Progenitor cell of endocrine pancreas (in vitro differentiated cells): Measurements from ENCODE around the gene CCDC33. TPM values are rescaled to one million over a fixed set of nuclear protein-coding genes. Genes with fewer than 3 reads are reported as not detected.

Source experiments
- DNase-seq: peaks from one replicate; pipeline ENCODE4 v3.0.0; 2021; ENCODE audit warnings: low spot score; ENCODE audit not compliant: unreplicated experiment
- H3K27ac Mint-ChIP-seq: 2 replicates; pipeline ENCODE4 v1.8.0; 2021; ENCODE audit warnings: mild to moderate bottlenecking, moderate library complexity, mixed read lengths
- H3K27me3 Mint-ChIP-seq: 2 replicates; pipeline ENCODE4 v1.8.0; 2021; ENCODE audit warnings: mixed read lengths
- H3K36me3 Mint-ChIP-seq: 2 replicates; pipeline ENCODE4 v1.8.0; 2022; ENCODE audit warnings: mixed read lengths; ENCODE audit not compliant: insufficient read depth
- H3K4me1 Mint-ChIP-seq: 2 replicates; pipeline ENCODE4 v1.8.0; 2021; ENCODE audit warnings: low read depth, mixed read lengths
- H3K4me3 Mint-ChIP-seq: 2 replicates; pipeline ENCODE4 v1.8.0; 2021; ENCODE audit warnings: low read depth, mild to moderate bottlenecking, moderate library complexity, mixed read lengths
- H3K9me3 Mint-ChIP-seq: 2 replicates; pipeline ENCODE4 v1.8.0; 2021; ENCODE audit warnings: low read depth, mixed read lengths
- total RNA-seq: library from RNA; stranded (reverse); gene quantifications from 2 replicates; pipeline ENCODE4 v1.2.1, GENCODE V29; 2021
- TF ChIP-seq, protein P1 (sequence below): fragments of 200-600 bp; sonication (generic); IDR thresholded peaks from one replicate; pipeline ENCODE4 v1.5.0; 2021; ENCODE audit warnings: antibody characterized with exemption, mild to moderate bottlenecking; ENCODE audit not compliant: unreplicated experiment

Gene CCDC33
- total RNA-seq, 1 donor from 2014 or later = 0.84 TPM

DNA sequence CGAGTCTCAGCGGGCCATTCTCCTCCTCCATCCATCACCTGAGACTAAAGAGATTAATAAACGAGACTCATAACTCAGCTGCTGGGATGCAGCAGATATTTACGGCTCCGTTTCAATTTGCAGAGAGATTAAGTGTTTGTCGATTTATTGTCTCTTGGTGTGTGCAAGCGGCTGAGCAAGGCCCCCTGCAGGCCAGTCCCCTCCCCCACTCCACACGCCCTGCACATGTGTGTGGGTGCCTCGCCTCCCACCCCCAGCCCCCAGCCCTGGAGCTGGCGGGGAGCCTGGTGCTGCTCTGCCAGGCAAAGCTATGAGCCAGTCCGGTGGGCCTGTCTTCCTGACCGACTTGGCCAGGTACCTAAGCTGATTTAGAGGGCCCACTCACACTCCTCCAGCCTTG lies 68.3 kb downstream of the CCDC33 start:
- Mint-ChIP-seq H3K36me3 (no peaks in the 10 kb centered on the region), H3K27me3 (peaks cover 84% of the 10 kb centered on the region), H3K27ac (no peak overlapping the region), H3K4me3 (no peak overlapping the region), H3K4me1 (peaks cover 32% of the 10 kb centered on the region), H3K9me3 (no peaks in the 10 kb centered on the region)
- no peak for DNase-seq
- TF ChIP-seq, protein P1, sequence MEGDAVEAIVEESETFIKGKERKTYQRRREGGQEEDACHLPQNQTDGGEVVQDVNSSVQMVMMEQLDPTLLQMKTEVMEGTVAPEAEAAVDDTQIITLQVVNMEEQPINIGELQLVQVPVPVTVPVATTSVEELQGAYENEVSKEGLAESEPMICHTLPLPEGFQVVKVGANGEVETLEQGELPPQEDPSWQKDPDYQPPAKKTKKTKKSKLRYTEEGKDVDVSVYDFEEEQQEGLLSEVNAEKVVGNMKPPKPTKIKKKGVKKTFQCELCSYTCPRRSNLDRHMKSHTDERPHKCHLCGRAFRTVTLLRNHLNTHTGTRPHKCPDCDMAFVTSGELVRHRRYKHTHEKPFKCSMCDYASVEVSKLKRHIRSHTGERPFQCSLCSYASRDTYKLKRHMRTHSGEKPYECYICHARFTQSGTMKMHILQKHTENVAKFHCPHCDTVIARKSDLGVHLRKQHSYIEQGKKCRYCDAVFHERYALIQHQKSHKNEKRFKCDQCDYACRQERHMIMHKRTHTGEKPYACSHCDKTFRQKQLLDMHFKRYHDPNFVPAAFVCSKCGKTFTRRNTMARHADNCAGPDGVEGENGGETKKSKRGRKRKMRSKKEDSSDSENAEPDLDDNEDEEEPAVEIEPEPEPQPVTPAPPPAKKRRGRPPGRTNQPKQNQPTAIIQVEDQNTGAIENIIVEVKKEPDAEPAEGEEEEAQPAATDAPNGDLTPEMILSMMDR = no peak

GRCh38 chr15:74305687-74306086 lies 69.6 kb downstream of the CCDC33 start:
- no peaks in the 10 kb centered on the region for H3K36me3 Mint-ChIP-seq
- H3K27ac Mint-ChIP-seq = no peak overlapping the region
- H3K4me3 Mint-ChIP-seq = no peak overlapping the region
- TF ChIP-seq, protein P1 = no peak
- H3K27me3 Mint-ChIP-seq = peaks cover 82% of the 10 kb centered on the region
- peaks cover 32% of the 10 kb centered on the region for H3K4me1 Mint-ChIP-seq
- no peak for DNase-seq
- no peaks in the 10 kb centered on the region for H3K9me3 Mint-ChIP-seq

GRCh38 chr15:74306781-74307217 lies 70.7 kb downstream of the CCDC33 start:
- peak overlapping the region; percentile 20 for H3K27ac Mint-ChIP-seq

GRCh38 chr15:74307827-74308811 lies 72.0 kb downstream of the CCDC33 start:
- peak overlapping the region; percentile 6 for H3K4me3 Mint-ChIP-seq
- no peaks in the 10 kb centered on the region for H3K9me3 Mint-ChIP-seq
- no peaks in the 10 kb centered on the region for H3K36me3 Mint-ChIP-seq
- DNase-seq = no peak
- peak overlapping the region; percentile 45 for H3K27ac Mint-ChIP-seq
- H3K27me3 Mint-ChIP-seq = peaks cover 70% of the 10 kb centered on the region
- H3K4me1 Mint-ChIP-seq = peaks cover 46% of the 10 kb centered on the region
- TF ChIP-seq, protein P1 = peak; percentile 66

More at GRCh38 chr15:74306781-74307217, 70.7 kb downstream of the CCDC33 start:
- TF ChIP-seq, protein P1 = no peak
- Mint-ChIP-seq H3K4me3 (no peak overlapping the region), H3K27me3 (peaks cover 81% of the 10 kb centered on the region), H3K36me3 (no peaks in the 10 kb centered on the region), H3K4me1 (peaks cover 38% of the 10 kb centered on the region), H3K9me3 (no peaks in the 10 kb centered on the region)
- no peak for DNase-seq

GRCh38 chr15:74311734-74312444 lies 75.8 kb downstream of the CCDC33 start:
- TF ChIP-seq, protein P1 = peak; percentile 62
- DNase-seq = no peak
- H3K4me1 Mint-ChIP-seq = peaks cover 41% of the 10 kb centered on the region
- no peaks in the 10 kb centered on the region for H3K9me3 Mint-ChIP-seq
- H3K36me3 Mint-ChIP-seq = no peaks in the 10 kb centered on the region
- H3K27ac Mint-ChIP-seq = no peak overlapping the region
- H3K4me3 Mint-ChIP-seq = no peak overlapping the region
- peaks cover 49% of the 10 kb centered on the region for H3K27me3 Mint-ChIP-seq
